HG03575 (cell line): ENCODE results near the gene AGBL2.
"Not testable (repeated sequence)": the region's sequence is repeated elsewhere in the genome, so short reads cannot be mapped to it uniquely, and the experiment has no call there.

Experiments
- ATAC-seq: cut with Tn5 transposase; IDR thresholded peaks from one replicate; pipeline ENCODE4 v1.9.1; 2021; ENCODE audit not compliant: unreplicated experiment, insufficient number of reproducible peaks, low FRiP score; ENCODE audit errors: extremely low read depth

Gene AGBL2

DNA sequence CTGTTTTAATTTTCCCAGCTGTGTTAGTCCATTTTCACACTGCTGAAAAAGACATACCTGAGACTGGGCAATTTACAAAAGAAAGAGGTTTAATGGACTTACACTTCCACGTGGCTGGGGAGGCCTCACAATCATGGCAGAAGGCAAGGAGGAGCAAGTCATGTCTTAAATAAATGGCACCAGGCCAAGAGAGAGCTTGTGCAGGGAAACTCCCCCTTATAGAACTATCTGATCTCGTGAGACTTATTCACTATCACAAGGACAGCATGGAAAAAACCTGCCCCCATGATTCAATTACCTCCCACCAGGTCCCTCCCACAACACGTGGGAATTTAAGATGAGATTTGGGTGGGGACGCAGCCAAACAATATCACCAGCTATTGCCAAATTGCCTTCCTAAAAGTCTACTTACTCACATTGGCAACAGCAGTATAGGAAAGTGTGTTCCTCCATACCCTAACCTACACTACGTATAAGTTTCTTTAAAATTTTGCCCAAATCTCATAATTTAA is 7.8 kb downstream of the AGBL2 start:
- not testable (repeated sequence) for ATAC-seq

DNA sequence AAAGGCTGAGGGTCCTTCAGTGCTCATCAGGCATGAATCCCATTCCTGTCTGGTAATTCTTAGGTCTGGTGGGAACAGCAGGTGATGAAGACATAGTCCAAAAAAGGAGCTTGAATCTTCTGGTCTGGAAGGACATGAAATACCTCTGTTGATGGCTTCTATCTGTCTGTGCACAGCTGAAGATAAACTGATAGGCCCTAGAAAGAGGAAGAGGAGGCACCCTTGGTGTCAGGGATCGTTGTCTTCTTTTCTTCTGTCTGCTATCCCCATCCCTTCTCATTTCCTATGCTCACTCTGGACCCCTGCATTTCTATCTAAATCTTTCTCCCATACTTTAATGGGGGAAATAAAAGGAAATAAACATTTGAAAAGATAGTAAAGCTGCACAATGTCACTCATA is 9.4 kb downstream of the AGBL2 start:
- no peak for ATAC-seq

DNA sequence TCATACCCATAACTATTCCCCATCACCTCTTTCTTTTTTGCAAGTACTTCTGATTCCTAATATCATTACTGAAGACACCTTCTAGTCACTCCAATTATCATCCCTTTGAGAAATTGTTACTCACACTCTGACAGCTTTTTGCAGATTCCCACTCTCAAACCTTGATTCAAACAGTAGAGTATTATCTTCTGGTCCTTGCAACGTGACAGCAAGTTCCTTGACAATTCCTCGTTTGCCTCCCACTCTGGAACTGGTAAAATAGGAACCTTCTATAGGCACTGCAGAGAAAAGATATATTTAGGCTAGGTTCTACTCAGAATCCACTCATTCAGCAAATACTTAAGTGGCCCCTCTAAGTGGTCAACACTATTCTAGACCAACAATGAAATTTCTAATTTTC is 23.2 kb downstream of the AGBL2 start:
- ATAC-seq: no peak

DNA sequence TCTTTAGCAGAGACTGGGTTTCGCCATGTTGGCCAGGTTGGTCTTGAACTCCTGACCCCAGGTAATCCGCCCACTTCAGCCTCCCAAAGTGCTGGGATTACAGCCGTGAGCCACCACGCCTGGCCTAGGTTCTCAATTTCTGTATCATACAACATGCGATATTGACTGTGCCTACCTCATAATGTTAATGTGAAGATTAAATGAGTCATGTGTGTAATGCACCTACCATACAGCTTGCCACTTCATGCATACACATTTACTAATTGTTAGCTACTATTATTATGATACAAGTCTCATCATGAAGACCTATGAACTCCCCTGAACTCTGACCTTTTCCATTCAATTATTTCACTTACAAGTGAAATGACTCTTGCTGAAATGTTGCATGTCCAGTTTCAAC is 25.7 kb downstream of the AGBL2 start:
- no peak for ATAC-seq

DNA sequence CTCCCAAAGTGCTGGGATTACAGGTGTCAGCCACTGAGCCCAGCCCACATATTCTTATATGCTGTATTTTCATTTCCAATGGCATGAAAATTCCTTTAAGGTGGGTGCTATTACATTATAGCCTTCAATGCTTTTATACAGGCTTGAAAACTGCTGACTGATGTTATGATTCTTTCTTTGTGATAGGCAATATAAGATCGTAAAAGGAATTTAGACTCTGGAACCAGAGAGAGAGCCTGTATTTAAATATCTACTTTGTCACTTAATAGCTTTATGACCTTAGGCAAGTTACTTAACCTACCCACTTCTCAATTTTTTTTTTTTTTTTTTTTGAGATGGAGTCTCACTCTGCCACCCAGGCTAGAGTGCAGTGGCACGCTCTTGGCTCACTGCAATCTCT is 26.2 kb downstream of the AGBL2 start:
- ATAC-seq: no peak

DNA sequence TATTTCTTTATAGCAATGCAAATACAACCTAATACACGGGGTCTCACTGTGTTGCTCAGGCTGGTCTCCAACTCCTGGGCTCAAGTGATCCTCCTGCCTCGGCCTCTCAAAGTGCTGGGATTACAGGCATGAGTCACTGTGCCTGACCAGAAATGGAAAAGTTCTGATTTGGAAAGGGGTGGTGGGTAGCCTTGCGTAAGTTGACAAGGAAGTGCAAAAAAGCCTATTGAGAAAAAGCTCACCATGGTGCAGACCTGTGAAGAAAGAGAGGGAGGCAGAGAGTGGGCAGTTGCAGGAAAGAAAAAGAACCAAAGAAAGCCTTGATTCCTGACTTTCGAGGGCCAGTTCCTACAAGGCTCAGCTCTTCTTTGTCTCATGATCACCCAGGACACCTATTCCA is 27.1 kb downstream of the AGBL2 start:
- ATAC-seq: no peak

DNA sequence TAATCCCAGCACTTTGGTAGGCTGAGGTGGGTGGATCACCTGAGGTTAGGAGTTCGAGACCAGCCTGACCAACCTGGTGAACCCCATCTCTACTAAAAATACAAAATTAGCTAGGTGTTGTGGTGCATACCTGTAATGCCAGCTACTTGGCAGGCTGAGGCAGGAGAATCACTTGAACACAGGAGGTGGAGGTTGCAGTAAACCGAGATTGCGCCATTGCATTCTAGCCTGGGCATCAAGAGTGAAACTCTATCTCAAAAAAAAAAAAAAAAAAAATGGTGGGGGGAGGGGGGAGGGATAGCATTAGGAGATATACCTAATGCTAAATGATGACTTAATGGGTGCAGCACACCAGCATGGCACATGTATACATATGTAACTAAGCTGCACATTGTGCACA is 28.5 kb downstream of the AGBL2 start:
- ATAC-seq: not testable (repeated sequence)

DNA sequence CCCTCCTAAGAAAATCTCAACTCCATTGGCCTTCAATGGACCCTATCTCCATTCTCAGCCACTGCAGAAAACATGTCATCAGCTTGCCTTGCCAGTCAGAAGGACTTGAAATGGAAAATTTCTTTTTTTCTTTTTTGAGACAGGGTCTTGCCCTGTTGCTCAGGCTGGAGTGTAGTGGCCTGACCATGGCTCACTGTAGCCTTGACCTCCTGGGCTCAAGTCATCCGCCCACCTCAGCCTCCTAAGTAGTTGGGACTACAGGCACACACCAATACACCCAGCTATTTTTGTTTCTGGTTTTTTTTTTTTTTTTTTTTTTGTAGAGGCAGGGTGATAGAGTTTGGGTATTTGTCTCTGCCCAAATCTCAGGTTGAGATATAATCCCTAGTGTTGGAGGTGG is 29.0 kb downstream of the AGBL2 start:
- ATAC-seq: no peak

DNA sequence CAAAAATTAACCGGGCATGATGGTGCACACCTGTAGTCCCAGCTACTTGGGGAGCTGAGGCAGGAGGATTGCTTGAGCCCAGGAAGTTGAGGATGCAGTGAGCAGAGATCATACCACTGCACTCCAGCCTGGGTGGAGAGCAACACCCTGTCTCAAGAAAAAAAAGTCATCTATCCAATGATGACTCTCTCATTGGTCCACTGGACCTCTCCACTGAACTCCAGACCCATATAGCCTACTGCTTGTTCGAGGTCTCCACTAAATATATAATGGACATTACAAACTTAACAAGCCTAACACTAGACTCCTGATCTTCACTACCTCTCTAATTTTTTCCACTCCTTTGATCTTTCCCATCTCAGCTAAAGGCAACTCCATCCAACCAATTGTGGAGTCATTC is 39.3 kb downstream of the AGBL2 start:
- no peak for ATAC-seq

DNA sequence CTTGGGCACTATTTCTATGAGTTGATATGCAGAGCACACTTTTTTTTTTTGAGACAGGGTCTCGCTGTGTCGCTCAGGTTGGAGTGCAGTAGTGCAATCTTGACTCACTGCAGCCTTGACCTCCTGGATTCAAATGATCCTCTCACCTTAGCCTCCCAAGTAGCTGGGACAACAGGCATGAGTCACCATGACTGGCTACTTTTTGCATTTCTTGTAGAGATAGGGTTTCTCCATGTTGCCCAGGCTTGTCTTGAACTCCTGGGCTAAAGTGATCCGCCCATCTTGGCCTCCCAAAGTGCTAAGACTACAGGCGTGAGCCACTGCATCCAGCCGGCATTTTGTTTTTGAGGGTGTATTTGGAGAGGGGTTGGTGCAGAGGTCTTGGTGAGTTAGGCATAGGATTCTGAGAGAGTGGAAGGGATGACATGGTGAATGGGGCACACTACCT is 42.9 kb downstream of the AGBL2 start:
- ATAC-seq: no peak

DNA sequence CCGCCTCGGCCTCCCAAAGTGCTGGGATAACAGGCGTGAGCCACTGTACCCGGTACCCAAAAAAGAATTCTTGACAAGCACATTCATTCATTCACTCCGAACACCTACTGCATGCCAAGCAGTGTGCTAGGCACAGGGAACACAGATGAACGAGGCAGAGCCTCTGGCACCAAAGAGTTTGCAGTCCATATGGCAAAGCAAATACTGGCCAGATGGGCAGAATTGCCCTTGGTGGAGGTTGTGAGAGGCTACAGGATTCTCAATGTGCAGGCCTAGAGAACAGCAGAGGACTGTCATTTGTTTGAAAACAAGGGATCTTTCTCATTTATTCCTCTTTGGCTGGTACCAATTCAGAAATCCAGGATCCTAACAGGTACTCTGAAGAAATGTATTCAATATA is 45.3 kb downstream of the AGBL2 start:
- ATAC-seq: no peak

DNA sequence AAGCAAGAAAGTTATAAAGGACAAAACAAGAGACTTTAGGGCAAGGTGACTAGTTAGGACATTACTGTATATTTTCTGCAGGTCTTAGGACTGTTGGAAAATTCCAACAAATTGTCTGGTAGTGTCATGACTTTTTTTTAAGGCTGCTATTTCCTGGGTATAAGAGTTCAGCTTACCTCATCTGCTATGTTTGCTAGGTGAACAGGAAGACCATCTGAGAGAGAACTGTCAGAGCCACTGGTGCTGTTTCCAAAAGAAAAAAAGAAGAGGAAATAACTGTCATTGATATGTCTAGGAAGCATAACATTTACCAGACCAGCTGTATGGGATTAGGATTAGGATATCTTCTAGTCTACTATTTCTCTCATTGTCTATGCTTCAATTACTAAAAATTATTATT is 46.5 kb downstream of the AGBL2 start:
- no peak for ATAC-seq

DNA sequence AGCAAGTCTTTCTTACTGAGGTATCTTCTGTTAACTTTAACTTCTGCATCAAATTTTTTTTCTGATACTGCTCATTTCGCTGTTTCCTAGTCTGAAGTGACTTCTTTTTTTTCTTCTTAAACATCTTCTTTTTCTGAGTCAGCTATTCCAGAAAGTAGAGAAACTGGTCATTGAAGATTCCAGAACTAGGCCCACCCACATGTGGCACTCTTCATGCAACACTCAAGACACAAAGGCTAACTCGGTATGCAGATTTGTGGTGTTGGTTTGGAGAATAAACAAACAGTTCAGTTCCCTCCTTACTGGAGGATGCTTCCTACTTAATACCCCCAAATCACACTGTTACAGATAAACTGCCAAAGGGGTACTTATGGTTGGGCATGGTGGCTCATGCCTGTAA is 47.6 kb downstream of the AGBL2 start:
- no peak for ATAC-seq

DNA sequence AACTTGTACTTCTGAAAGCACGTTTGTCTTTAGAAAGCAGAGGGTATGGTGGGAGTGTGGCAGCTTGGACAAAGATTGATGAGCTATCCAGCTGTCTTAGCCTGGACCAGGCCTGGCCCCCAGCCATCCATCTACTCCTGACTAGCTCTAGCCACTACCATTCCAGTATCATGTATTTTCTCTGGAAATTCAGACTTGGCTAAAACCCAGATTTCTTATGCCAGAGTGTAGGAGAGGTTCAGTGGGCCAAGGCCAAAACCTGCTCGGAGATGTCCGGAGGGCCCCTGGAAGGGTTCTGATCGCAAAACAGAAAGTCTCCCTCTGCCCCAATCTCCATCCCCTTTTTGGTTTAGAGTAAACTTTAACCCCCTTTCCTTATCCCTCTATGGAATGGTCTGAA is 48.0 kb downstream of the AGBL2 start:
- ATAC-seq: no peak

DNA sequence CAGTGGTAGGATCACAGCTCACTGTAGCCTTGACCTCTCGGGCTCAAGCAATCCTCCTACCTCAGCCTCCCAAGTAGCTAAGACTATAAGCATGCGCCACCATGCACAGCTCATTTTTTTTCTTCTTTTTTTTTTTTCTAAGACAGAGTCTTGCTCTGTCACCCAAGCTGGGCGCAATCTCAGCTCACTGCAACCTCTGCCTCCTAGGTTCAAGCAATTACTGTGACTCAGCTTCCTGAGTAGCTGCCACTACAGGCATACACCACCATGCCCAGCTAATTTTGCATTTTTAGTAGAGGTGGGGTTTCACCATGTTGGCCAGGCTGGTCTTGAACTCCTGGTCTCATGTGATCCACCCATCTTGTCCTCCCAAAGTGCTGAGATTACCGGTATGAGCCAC is 50.2 kb downstream of the AGBL2 start:
- not testable (repeated sequence) for ATAC-seq

DNA sequence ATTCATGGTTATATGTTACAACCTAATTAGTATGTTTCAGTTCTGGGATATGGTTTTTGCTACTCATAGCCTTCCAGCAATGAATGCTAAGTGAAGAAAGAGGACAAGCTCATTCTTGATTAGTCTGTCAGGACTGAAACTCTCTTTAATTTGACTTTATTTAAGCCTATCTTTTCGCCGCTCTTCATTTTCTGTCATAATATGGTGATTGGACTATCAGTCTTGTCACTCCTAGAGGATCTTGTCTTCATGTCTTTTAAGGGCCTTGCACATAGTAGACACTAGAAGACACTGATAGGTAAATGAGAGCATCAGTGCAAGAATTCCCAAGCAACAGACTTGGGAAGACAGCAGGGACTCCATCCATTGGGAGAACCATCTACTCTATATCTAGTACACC is 53.9 kb downstream of the AGBL2 start:
- ATAC-seq: no peak

DNA sequence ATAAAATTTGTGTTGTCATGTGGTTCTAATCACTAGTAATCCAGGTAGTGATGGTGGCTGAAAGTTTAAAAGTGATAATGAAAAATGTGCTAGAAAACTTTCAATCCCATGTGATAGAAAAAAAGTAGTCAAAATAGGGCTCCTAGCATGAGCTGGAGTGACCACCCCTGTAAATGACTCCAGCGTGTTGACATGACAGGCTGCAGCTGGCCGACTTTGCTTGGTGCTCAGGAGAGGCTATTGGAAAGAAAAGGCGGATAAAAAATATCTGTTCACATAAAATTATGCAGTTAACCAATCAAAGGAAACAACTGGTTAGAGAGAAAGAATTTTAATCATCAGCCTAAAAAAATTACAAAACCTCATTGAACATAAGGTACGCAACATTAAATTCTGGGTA is 55.9 kb downstream of the AGBL2 start:
- no peak for ATAC-seq

DNA sequence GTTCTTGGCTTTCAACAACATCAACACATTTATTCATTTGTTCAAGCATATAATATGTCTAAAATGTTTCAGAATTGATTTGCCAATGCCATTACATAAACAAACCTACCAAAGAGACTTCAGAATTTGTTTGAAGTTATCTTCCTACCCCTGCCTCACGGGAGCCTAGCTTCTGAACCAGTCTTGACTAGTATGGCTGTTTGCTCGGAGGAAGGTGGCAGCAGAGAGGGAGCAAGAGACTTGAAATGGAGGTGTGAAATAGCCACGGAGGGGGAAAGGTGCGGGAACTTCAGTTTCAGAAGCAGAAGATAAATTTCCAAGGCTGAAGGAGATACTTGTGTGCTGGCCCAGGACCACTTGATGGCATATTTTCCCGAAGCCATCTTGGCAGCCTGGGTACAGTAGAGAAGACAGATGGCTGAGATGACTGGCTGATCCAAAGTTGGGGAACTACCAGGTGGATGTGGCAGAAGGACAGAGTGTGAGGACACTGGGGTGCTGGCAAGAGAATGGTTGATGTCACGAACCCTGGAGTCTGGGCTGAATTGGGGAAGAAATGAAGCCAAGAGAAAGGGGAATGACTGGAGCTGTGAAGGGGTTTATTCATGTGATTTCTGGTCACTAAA is 58.8 kb downstream of the AGBL2 start:
- no peak for ATAC-seq

DNA sequence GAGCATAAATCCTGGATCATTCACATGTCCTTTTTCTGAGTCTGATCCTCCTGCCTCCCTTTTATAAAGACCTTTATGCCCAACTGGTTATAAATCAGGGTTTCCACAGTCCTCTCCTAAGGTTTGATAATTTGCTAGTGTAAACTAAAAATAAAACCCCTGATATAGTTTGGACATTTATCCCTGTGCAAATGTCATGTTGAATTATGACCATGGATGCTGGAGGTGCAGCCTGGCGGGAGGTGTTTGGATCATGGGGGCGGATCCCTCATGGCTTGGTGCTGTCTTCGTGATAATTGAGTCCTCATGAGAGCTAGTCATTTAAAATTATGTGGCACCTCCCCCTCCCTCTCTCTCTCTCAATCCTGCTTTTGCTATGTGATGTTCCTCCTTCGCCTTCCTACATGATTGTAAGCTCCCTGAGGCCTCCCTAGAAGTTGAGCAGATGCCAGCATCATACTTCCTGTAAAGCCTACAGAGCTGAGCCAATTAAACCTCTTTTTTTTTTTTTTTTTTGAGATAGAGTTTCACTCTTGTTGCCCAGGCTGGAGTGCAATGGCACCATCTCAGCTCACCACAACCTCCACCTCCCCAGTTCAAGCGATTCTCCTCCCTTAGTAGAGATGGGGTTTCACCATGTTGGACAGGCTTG is 63.2 kb downstream of the AGBL2 start:
- ATAC-seq: no peak

DNA sequence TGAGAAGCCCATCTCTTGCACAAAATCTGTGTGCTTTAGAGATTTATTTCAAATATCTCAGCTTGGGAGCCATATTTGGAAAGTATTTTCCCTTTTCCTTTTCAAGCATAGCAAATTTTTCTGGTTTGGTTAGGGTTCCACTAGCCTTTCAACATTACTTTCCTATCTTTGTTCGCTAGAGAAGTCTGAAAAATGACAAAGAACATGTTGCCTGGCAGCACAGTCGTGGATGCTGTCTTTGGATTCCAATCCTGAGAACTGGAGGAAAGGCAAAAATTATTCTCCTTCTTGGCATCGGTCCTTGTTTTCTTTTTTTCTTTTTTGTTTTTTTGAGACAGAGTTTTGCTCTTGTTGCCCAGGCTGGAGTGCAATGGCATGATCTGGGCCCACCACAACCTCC is 65.9 kb downstream of the AGBL2 start:
- no peak for ATAC-seq

DNA sequence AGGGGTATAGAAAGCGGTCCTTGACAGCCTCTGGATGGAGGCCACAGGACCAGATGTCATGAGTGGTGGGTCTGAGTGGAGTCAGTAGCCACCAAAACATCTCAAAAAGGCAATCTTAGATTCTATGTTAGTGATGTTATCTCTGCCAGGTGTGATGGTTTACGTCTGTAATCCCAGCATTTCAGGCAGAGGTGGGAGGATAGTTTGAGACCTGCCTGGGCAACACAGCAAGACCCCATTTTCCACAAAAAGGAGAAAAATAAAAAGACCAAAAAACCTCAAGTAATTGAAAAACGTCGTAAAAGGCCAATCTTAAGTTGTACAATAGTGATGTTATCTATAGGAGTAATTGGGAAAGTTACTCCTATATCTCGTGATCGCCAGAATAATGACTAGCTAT is 69.2 kb downstream of the AGBL2 start:
- no peak for ATAC-seq
